DMS53 treated with DMSO at 0.1 percent for 48 hours (cell line): Measurements from ENCODE around the gene SETD7.

ENCODE experiments used
- DNase-seq: peaks from one replicate; lab custom pipeline; 2025; ENCODE audit not compliant: unreplicated experiment; lab: John Stamatoyannopoulos, UW

The SETD7 gene

DNA sequence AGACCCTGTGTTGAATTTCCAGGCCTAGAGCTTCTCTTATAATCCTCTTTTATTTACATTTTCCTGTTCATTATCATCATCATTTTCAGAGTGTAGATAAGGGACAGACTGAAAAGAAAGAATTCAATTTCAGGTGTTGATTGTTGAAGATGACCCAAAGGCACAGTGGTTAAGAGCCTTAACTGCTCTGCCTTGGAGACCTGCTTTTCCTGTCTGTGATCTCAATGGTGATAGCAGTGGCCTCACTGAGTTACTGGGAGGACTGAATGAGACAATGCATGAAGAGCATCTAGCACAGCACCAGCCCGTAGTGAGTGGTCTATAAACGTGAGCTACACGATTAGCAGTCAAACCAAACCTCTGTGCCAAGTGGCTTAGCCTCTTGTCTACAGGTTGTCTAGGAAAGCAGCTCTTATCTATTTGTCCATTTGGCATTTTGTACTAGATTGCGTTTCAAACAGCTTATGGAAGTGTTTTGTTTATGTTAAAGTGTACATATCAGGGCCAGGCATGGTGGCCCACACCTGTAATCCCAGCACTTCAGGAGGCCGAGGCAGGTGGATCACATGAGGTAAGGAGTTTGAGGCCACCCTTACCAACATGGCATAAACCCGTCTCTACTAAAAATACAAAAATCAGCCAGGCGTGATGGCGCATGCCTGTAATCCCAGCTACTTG lies 41.5 kb downstream of the SETD7 start:
- no peak for DNase-seq

DNA sequence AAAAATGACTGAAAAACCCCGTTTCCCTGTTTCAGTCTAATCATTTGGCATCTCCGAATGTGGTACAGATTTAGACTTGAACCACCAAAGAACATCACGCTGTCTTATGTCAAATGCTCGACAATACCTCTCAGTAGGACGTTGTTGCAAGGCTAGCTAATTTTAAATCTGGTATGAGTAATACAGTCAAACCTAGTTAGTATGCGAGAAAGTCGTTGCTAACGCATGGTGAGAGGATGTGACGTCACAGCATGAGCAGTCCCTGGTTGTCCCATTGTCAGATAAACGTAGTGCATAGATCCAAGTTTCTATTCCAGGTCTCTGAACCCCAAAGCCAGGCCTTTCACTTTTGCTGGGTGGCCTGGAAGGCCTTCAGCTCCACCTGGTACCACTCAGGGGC lies 44.7 kb downstream of the SETD7 start:
- no peak for DNase-seq

DNA sequence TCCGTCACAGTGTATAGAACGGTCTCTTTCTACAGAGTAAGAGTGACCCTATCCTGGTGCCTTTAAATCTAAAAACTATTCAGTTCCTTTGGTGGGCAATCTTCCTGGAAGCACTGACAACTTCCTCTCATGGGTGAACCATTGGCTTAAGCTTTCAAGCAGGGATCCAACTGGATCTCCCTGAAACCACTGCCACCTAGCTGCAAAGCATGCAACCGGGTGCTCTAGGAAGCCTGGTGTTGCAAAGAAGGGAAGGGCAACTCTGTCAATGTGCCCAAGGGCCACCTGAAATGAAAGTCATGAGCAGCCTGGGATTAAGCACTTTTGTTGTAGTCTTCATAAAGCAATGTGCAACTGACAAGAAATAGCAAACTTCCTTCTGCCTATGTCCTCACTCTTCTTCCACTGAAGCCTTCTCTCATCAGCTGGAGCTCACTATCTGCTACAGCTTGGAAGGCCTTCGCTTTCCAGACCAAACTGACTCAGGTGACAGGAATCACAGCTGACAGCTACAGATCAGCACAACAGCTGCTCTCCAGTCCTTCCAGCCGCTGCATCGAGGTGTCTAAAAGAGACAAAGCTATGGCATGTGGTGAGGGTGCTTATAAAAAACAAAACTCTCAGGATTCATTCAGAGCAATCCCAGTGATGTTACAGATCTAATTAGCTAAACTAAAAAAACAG lies 46.1 kb downstream of the SETD7 start:
- DNase-seq: no peak

DNA sequence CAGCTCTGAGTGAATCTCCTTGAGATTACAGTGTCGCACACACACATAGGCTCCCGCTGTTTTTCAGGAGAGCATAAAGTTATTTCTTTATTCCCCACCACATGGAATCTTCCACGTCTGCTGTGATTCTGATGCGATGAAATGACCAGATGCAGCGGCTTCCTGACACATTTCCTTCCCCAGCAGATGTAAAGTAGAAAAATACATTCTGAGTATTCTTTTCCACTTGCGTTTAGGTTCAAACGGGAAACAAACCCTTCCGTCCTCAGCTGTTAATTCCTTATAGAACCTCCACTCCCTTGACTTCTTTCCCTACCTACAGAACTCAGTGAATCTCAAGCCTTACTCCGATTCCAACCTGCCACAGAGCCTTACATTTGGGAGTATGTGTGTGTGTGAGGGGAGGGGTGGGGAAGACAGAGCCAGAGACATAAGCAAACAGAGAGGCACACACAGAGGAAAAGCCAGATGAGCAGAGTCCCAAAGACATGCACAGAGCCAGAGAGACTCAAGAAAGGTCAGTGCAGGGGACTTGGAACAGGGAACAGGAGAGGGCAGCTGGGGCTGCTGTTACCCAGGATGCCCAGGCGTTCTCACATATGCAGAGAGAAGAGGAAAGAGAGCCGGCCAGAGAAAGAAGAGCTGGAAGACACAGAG lies 47.3 kb downstream of the SETD7 start:
- DNase-seq: no peak

DNA sequence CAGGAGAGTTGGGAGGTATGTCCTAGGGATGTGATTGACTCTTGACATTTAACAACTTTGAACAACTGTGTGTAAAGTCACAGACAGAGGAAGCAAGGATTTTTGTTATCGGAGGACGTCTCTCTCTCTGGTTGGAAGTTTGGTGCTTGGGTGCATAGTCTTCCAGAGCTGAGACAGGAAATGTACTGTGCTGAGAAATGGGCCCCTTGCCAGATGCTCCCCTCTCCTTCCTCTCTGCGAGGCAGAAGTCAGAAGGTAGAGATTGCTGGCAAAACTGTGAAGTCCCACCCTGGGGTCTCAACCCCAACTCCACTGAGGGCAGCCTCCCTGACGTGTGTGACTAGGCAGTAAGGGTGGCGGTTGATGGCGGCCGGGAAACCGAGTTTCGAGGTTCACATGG lies 49.2 kb downstream of the SETD7 start:
- DNase-seq: no peak

DNA sequence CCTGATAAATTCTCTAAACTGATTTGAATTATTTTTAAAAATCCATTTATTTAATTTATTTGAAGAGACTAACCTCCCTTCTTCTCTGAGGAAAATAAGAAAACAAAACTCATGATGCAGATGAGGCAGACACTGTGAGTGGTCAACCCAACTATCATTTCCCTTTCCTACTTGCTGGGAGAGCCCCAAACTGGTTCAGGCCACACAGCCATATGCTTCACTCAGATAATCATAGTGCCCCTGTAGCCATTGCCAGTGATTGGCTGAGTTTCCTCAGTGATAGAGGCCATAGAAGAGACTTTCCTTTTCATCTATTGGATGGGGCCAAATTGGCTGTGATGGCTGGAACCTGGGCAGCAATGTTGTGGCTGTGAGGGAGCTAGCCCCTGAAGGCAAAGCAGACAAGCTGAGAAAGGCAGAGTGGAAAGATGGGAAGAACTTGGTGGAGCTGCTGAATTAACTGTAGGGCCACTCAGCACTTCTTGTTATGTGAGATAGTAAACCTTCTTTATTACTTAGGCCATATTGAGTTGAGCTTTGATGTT lies 52.3 kb downstream of the SETD7 start:
- DNase-seq: no peak

DNA sequence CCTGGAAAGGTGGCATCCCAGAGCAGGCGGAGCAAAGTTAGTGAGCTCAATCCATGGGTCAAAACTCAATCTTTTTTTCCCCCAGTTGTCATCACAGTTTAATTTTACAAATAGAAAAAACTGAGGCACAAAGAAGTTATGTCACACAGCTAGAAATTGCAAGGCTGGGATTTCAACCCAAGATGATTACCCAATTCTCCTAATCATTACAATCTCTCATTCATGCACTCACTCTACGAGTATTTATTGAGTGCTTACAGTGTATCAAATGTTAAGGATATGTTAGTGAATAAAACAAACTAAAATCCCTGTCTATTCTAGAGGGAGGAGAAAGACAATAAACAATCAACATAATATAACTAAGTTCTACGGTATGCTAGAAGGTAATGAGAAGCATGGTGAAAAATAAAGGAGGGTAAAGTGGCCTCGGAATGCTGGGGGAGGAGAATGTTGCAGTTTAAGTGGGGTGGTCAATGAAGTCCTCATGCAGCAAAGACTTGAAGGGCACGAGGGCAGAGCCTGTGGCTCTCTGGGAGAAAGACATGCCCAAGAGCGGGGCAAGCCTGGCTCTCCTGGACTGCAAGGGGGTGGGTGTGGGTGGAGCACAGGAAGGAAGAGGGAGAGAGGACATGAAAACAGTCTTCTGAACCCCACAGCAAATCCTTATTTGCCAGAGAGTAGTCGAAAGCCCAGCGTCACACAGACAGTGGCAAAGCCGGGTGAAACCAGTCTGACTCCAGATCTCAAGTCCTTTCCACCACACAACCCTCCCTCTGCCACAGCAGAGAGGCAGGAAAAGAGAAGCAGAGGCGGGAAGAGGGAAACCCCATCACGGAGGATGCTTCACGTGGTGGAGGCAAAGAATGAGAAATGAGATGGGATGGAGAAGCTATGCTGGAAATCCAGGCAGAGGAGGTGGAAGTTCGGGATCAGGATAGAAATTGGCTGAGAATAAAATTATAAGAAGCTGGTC lies 53.8 kb downstream of the SETD7 start:
- no peak for DNase-seq

DNA sequence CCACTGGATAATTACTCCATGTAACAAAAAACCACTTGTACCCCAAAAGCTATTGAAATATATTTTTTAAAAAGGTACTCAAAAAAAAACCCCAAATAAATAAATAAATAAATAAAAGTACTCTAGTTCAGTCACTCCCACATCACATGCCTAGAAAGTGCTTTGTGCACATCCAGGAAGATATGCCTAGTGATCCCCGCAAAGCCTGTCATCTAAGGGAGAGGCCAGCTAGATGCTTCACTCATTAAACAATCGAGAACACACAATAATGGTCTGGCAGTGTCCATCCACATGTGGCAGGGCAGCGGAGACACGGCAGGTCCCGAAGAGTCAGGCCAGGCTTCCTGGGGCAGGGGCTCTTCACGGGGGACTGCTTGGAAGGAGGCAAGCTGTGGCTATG lies 54.5 kb downstream of the SETD7 start:
- no peak for DNase-seq

DNA sequence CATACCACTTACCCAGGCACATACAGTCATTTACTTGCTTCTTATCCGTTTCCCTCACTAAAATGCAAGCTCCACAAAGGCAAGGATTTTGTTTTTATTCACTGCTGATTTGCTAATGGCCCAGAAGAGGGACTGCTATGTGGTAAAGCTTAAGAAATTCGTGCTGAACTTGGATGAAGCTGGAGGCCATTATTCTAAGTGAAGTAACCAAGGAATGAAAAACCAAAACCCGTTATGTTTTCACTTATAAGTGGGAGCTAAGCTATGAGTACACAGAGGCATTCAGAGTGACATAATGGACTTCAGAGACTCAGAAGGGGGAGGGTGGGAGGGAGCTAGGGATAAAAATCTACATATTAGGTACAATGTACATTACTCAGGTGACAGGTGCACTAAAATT lies 54.9 kb downstream of the SETD7 start:
- DNase-seq: no peak

DNA sequence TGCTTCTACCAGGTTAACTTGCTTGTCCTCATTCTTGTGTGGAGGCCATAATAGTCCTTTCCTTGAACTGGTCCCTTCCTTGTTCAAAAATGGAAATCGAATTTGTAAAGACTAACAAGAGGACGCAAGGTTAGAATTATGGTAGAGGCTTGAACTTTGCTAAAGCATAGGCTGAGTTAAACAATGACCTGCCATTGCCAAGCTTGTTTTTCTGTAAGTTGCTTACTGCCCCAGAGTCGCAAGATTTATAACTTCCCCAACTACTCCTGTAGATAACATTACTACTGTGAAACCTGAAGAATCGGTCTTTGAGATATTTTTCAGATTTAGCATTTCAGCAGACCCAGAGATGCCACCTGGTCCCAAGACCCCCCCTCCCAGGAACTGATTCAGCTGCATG lies 56.8 kb downstream of the SETD7 start:
- DNase-seq: no peak

DNA sequence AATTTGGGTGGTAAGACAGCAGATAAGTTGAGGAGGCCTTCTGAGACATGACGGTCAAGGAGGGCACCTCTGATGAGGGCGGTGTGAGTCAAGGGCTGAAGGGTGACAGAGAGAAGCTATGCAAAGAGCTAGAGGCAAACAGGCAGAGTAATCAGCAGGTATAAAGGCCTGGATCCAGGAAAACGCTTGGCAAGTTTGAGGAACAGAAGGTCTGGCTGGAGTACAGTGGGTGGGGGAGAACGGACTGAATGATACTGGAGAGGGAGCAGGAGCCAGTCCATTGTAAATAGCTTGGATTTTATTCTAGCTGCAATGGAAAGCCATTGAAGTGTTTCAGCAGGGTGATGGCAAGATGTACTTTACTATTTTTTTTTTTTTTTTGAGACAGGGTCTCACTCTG lies 62.8 kb downstream of the SETD7 start:
- DNase-seq: no peak

DNA sequence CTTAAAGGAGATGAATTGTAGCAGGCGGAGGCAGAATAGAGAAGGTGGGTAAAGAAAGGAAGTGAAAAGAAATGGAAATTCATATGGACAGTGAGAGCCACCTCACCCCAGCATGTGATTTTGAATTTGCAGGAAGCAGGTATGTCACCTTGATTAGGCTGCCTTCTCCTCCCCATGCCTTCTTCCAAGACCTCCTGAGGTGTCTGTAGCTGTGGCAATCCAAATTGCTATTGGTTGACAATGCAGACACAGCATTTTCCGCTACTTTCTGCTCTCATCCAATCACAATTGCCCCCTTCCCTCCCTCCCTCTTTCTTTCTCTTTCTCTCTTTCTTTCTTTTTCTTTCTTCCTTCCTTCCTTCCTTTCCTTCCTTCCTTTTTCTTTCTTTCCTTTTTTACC lies 63.6 kb downstream of the SETD7 start:
- no peak for DNase-seq

DNA sequence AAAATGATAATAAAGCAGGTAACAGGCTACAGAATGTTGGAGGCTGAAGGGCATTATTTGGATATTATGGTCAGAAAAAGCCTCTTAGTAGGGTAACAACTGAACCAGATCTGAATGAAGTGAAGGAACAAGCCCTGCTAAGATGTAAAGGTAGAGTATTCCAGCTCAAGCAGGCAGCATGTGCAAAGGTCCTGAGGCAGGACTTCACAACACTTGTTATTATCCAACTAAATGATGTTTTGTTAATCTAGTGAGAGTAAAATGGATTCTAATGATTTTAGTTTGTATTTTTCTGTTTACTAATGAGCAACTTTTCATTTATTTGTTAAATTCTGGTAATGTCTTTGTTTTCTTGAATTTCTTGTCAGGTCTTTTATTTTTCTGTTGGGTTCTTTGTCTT lies 66.4 kb downstream of the SETD7 start:
- DNase-seq: no peak

DNA sequence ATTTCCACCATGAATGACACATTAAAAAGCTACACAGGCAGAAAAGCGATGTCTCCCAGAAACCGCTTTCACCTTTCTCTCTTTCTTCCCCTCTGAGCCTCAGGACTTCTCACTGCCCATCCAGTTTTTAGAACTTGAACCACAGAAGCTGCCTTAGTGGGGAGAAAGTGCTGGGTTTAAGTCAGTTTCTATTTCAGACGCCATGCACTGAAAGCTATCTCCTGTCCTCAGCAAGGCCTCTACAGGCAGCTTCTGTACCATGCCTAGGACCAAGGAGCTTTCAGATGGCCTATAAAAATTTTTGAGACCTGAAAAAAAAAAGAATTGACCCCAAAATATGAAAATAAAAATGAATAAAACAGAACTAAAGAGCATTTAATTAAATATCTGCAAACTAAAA lies 67.6 kb downstream of the SETD7 start:
- no peak for DNase-seq

DNA sequence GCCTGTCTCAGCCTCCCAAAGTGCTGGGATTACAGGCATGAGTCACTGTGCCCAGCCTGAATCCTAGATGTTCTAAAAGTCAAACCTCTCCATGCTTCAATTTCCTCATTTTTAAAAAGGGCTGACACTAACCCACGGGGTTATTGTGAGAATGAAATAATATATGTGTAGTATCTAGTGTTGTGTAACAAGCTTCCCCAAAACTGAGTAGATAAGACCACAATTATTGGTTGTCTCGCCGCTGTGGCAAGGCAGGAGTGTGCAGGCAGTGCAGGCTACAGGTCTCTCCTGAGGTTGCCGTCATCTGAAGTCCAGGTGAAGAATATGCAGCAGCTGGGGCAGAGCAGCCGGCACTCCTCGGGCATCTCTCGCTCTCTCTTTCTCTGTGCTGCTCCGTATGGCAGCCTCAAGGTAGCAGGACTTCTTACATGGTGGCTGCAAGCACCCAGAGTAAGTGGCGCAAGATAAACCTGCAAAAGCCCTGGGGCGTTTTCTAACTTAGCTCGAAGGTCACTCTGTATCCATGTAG lies 71.2 kb downstream of the SETD7 start:
- no peak for DNase-seq

DNA sequence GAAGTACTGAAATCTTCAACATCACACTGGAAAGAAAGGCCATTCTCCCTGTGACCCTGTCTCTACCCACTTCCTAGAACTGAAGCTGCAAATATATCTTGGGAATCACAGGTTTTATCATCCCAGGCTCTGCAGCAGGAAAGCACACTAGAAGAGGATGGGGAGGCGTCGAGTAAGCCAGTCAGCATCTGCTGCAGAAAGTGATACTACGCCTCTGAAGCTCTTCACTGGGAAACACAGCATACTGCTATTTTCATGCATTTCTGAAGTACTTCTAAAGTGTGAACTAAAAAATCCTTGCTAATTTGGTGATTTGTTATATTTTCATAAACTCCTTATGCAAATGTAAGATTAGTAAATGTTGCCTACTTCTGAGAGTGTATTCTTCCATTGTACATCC lies 73.0 kb downstream of the SETD7 start:
- no peak for DNase-seq

DNA sequence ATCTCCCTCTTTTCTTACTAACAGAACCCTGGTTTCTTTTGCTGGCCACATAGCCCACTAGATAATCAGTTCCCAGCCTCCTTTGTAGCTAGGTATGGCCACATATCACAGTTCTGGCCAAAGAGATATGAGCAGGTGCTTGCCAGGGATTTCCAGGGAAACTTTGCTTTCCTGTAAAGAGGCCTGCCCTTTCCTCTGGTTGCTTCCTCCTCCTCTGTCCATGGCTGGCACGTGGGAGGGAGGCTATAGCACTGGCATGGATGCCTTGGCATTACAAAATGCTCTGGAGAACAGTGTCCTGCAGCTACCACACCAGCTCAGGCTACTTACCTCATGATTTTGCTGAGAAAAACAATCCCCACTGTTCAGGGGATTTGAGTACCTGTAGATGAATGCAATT lies 74.6 kb downstream of the SETD7 start:
- no peak for DNase-seq

DNA sequence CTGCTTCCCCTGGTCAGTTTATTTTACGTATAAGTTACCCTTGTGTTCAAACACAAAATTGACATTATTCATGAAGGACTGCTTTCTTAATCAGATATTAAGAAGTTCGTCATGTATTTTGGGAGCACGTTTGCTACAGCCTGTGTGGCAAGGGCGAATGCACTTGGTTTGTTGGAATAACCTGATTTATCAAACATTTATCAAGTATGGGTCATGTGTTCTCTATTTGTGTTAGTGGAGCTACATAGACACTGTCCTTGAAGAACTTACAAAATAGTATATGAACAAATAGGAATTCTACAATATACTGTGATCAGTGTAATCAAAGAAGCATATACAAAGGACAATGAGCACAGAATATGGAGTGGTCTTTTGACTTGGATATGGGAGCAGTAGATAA lies 79.7 kb downstream of the SETD7 start:
- no peak for DNase-seq

DNA sequence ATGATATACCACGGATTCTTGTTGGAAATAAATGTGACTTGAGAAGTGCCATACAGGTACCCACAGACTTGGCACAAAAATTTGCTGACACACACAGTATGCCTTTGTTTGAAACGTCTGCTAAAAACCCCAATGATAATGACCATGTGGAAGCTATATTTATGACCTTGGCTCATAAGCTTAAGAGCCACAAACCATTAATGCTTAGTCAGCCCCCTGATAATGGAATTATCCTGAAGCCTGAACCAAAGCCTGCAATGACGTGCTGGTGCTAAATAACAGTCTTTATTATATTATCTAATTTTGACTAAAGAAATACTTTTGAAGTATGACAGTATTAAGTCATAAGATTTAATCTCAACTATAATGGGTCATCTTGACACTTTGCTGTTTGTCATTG lies 83.2 kb downstream of the SETD7 start:
- no peak for DNase-seq

DNA sequence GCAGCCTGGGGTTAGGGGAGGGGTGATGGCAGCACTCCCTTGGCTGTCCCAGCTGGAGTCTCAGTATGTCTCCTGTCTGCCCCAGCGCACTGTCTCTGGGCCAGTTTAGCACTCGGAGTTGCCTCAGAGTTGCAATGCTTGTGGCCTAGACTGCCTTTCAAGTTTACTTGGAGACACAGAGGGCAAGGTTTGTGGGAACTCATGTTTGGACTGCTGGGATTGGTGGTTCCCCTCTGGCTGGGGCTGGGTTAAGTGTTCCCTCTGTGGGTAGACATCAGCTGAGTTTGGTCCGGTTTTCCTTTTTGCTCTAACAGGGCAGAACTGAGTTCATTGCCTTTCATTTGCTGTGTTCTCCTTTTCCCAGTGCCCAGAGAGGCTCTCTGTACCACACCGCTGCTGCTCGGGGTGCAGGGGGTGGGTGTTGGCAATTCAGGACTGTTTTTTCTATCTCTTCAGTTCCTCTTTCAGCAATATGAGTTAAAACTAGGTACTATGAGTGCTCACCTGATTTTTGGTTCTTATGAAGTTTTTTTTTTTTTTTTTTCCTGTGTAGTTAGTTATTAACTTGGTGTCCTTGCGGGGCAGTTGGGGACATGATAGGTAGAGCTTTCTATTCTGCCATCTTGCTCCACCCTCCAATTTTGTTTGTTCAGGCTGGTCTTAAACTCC lies 84.9 kb downstream of the SETD7 start:
- no peak for DNase-seq
